Glomerular visceral epithelial cell (primary cell): ENCODE results near the gene LETM1.

Experiments used
- DNase-seq: peaks from one replicate; pipeline ENCODE4 v3.0.0-alpha.2; 2016; ENCODE audit errors: extremely low spot score

The LETM1 gene

GRCh38 chr4:1795299-1796195 lies 60.4 kb downstream of the LETM1 start:
- no peak for DNase-seq

GRCh38 chr4:1794809-1795298 lies 61.1 kb downstream of the LETM1 start:
- no peak for DNase-seq

- DNase-seq, result peak; percentile 15
These were observed 61.8 kb downstream of the LETM1 start for GRCh38 chr4:1793940-1794808.

DNA sequence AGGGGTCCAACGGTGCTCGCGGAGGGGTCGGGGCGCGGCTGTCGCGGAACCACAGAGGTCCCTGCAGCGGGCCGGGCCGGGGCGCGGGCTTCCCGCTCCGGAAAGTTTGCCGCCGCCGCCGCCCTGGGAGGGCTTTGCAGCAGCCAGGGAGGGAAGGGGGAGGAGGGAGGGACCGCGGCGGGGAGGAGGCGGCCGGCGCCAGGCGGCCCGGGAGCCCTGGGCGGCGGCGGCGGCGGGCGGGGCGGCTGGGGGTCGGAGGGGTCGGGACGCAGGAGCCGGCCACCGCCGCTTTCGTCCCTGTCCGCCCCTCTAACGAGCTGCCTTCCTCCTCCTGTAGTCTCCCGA lies 62.5 kb downstream of the LETM1 start:
- peak; percentile 54 for DNase-seq

- peak; percentile 61 for DNase-seq
These were observed 63.0 kb downstream of the LETM1 start, which contains the start of gene FGFR3 for GRCh38 chr4:1792832-1793495. Gene FGFR3, plus strand, starts transcription at chr4:1793293. Its CDS starts 642 bp downstream, at chr4:1793935.

- no peak for DNase-seq
These were observed 63.7 kb downstream of the LETM1 start for GRCh38 chr4:1792158-1792831.

DNA sequence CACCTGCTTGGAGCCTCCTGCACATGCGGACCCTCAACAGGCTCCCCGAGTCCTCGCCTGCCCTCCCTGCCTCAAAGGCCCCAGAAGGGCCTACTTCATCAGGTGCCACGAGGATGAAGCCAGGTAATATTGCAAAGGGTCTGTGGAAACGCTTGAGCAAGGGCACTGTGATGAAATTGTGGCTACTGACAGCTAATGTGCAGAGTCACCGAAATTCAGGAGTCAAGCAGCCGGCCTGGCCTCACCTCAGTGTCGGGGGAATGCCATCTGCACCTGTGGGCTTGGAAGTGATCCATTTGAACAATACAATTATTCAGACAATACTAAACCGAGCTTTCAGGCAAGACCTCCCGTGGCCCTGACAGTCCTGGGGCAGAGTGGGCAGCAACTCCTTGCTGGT lies 66.0 kb downstream of the LETM1 start:
- no peak for DNase-seq

DNA sequence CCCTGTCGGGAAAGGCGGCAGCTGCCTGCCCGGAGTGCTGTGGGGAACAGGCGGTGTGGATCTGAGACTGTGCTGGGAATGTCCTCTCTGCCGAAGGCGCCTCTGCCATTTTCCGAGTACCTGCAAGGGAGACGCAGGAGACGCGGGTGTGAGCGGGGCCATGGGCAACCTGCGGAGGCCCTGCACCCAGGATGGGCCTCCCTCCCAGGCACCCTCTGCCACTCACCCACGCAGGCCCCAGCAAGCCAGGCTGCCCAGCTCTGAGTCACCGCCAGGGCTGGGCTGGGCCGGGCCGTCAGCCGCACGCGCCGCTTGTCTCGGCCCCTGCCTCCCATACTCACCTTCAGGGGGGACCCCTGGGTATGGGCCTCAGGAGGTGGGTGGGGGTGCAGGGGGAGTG lies 66.4 kb downstream of the LETM1 start:
- no peak for DNase-seq

DNA sequence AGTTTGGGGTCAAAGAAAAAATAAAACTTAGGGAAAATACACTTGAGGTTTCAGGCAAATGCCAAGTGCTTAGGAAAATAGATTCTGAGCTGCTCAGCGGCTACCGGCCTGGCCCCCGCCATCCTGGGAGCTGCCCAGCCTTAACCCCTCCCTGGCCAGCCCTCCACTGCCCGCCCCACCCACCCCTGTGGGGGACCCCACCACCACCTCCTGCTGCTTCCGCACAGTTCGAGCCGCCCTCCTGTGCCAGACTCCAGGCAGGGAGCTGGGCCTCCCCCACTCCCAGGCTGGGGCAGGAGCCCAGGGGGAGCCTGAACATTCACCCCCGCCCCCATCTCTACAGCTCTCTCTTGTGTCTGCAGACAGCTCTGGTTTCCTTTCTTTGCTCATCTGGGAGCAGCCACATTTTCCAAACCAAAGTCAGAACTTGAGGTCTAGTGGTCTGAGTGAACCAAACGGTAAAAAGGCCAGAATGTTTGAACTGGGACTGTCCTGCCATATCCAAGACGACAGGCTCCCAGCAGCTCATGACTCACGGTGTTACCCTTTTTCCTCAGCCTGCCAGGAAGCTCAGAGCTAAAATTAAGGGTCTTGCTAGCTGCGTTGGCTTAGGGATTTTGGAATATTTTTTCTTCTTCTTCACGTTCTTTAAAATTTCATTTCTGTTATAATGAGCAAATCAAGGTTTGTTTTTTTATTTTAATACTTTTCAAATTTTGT lies 67.5 kb downstream of the LETM1 start:
- DNase-seq, result no peak

GRCh38 chr4:1787411-1788077 lies 68.4 kb downstream of the LETM1 start:
- DNase-seq, result no peak

GRCh38 chr4:1786544-1787362 lies 69.2 kb downstream of the LETM1 start:
- no peak for DNase-seq

- no peak for DNase-seq
These were observed 70.4 kb downstream of the LETM1 start for GRCh38 chr4:1785592-1785991.

GRCh38 chr4:1784789-1785591 lies 71.0 kb downstream of the LETM1 start:
- no peak for DNase-seq

GRCh38 chr4:1784395-1784788 lies 71.6 kb downstream of the LETM1 start:
- no peak for DNase-seq

DNA sequence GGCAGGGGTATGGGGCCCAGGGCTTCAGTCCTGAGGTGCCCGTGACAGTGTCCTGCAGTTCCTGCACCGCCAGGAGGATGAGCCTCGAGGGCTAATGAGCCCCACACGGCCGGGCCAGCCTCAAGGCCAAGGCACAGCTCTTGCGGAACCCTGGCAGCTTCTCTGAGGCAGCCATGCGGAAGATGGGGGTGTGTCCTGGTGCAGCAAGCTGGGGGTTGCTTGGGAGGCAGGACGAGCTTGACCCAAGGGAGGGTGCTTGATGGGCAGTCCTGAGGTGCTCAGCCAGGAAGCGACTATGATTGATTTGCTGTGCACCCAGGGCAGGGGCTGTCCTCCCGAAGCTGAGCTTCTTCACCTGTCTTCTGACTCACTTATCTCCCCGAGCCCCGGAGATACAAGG lies 72.0 kb downstream of the LETM1 start:
- peak; percentile 67 for DNase-seq

- DNase-seq, result no peak
These were observed 72.9 kb downstream of the LETM1 start for GRCh38 chr4:1783015-1783414.

DNA sequence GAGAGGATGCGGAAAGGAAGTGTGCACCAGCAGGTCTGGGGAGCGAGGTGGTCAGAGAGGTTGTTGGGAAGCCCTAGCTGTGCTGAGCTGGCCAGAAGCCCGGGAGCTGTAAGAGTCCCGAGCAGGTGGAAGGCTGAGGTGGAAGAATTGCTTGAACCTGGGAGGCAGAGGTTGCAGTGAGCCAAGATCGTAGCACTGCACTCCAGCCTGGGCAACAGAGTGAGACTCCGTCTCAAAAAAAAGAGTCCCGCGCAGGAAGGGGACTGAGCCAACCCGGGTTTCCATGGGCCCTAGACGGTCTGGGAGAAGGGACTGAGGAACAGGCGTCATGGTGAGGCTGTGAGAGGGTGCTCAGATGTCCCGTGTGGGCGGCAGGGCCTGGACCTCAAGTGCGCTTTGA lies 75.5 kb downstream of the LETM1 start:
- DNase-seq, result no peak

- no peak for DNase-seq
These were observed 76.2 kb downstream of the LETM1 start for GRCh38 chr4:1779588-1780382.
